ENCODE results near the gene KIF25.
"Not testable (repeated sequence)": the region's sequence is repeated elsewhere in the genome, so short reads cannot be mapped to it uniquely, and the experiment has no call there.

KIF25 gene

GRCh38 chr6:168073937-168074730 is 76.7 kb downstream of the KIF25 start:
- no peak for DNase-seq

- DNase-seq, result no peak
Measured at GRCh38 chr6:168075216-168075615, 77.7 kb downstream of the KIF25 start.

GRCh38 chr6:168075787-168076202 is 78.3 kb downstream of the KIF25 start:
- DNase-seq, result no peak

GRCh38 chr6:168077401-168077800 is 79.9 kb downstream of the KIF25 start:
- DNase-seq, result not testable (repeated sequence)

GRCh38 chr6:168078175-168078942 is 80.9 kb downstream of the KIF25 start:
- no peak for DNase-seq

DNA sequence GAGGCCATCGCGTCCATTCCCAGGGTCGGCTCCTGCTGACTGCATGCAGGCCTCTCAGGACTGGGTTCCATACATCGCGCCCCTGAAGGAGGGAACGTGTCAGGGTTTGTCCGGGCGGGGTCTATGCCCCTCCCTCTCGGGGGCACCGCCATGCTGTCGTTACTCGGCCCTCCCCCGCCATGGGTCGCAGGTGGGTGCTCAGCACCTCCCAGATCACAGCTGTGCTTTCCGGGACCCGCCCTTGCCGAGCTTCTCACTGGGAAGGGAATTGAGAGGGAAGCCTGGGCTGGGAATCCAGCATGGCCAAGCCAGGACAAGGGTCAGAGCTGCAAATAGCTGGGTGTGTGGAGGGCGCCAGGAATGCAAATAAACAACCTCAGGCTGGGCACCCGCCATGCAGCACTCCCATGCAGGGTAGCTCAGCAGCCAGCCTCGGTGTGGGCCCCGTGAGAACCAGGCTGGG is 81.5 kb downstream of the KIF25 start, which contains the start of gene FRMD1:
TSS of gene FRMD1 (minus strand) at position 270 of the 463 bp plus-strand sequence. CDS start at position 152, 118 bp downstream.
- no peak for DNase-seq

DNA sequence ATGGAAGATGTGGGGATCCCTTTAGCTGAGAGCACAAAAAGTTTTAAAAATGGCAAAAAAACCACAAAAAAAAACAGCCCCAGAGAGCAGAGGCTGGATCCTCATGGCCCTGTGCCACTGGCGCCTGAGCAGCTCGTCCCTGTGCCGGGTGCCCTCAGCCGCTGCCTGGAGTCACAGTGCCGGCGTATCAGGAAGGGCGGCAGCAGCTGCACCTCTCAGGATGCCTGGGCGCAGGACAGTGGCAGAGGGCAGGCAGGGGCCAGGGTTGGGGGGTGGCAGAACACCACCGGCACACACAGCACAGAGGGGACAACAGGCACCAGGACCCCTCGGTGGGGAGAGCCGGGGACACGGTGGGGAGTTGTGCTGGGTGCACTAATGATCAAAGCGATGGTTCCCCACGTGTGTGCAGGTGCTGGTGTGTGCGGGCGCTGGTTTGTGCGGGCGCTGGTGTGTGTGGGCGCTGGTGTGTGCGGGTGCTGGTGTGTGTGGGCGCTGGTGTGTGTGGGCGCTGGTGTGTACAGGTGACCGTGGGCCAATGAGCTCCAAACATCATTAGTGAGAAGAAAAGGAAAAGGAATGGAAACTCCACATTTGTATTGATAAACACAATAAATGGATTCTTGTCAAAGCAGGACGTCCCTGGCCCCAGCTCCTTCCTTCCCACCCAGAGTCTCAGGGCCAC is 83.1 kb downstream of the KIF25 start:
- no peak for DNase-seq

- DNase-seq, result no peak
Measured at GRCh38 chr6:168081858-168082546, 84.5 kb downstream of the KIF25 start.

DNA sequence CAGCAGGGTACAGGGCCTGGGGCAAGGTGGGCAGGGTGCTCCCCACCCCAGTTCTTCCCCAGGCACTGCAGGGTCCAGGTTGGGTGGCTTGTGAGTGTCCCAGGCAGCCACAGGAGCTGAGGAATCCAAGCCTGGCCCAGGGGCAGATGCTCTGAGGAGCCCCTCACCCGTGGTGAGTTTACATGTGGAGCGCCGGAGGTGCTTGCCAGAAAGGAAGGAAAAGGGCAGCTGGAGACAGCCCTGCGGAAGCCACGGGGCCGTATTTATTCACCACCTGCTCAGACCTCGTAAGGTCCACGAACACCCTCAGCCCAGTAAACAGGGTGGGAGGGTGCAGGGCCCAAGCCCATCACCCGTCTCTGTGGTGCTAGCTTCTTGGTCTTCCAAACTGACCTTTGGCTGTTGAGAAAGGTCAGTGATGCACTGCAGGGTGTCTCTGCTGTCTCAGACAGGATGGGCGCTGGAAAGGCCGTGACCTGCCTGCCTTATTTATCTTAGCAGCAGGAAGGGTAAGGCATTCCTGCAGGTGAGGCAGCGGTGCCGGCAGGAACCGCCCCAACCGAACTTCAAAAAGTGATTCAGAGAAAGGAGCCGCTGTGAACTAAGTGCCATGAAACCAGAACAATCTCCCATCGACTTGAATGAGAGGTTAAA is 85.5 kb downstream of the KIF25 start:
- no peak for DNase-seq

- DNase-seq, result no peak
Measured at GRCh38 chr6:168083514-168083885, 86.0 kb downstream of the KIF25 start.

GRCh38 chr6:168084465-168085160 is 87.1 kb downstream of the KIF25 start:
- DNase-seq, result no peak

DNA sequence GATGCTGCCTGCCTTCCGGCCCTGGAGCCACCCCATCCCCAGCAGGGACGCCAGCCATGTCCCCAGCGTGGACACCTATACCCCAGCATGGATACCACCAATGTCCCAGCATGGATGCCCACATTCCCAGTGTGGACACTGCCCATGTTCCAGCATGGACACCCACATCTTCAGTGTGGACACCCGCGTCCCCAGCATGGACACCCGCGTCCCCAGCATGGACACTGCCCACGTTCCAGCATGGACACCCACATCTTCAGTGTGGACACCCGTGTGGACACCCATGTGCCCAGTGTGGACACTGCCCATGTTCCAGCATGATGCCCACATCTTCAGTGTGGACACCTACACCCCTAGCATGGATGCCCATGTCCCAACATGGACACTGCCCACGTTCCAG is 88.6 kb downstream of the KIF25 start:
- DNase-seq, result no peak

DNA sequence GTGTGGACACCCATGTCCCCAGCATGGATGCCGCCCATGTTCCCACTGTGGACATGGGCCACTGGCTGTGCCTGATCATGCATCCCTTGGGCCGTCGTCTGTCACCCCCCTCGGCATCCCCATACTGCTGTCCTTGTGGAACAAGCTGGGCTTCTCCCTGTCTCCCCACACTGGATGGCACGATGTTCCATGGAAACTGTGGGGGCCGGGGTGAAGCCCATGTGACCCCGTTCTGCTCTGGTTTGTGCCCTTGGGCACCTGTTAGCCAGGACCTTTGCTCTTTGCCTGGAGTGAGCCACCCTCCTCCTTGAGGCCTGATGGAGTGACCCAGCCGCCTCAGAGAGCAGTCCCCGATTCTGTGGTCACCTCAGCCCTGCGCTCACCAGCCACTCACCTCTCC is 89.1 kb downstream of the KIF25 start:
- no peak for DNase-seq

- no peak for DNase-seq
Measured at GRCh38 chr6:168087436-168088160, 90.1 kb downstream of the KIF25 start.

GRCh38 chr6:168088161-168089053 is 90.9 kb downstream of the KIF25 start:
- DNase-seq, result peak; percentile 76

DNA sequence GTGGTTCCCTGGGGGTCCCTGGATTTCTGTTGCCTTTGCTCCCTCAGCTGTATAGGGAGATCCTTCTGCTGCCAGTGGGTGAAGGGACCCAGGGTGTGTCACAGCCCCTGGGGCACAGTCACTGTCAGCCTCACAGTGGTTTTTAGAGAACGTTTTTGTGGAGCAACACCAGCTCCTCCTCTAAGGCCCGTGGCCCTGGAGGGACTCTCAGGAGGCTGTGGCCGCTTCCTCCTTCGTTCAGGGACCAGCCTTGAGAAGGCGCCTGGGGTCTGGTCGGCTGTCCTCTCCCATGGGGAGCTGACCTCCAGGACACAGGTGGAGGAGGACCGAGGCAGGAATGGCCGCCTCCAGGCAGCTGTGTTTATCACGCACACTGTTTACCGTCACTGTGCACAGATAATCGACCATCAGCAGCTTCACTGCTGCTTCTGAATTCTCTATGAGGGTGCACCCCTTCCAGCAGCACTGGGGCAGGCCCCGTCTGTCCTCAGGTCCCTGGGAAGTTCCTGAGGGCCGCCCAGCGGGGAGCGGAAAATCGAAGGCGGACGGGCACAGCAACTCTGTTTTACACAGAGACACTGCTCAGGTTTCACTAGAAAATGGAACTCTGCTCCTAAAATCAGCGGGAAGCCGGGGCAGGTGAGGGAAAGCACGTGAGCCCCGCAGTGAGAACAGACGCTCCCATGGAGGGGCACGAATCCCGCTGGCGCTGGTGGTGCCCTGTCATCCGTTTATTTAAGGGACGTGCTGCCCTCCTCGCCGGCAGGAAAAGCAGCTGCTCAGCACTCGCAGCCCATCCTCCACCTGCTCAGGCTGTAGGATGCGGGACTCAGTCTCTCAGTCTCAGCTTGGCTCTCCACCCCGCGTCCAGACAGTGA is 92.0 kb downstream of the KIF25 start:
- DNase-seq, result no peak

DNA sequence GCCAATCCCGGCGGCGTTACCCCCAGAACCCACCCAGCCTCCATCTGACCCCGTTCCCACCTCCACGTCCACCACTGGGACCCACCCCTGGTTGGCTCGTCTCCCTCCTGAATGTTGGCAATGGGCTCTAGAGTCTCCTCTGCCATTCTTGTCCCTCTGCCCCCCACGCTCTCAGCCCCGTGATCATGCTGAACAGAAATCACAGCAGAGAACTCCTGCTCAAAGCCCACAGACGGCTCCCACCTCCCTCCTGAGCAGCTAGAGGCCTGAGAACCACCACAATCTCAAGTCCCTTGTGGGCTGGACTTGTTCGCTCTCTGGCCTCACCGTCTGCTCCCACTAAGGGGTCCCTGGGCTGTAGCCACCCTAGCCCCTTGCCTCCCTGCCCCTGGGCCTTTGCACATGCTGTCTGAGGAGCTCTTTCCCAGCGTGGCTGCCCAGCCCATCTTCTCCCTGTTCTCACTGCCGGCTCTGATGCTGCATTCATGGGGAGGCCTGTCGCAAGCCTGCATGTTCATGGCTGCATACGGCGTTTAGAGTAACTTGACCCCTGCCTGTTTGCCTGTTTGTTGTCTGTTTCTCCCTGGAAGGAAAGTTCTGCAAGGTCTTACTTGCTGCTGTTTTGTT is 92.7 kb downstream of the KIF25 start:
- DNase-seq, result no peak

DNA sequence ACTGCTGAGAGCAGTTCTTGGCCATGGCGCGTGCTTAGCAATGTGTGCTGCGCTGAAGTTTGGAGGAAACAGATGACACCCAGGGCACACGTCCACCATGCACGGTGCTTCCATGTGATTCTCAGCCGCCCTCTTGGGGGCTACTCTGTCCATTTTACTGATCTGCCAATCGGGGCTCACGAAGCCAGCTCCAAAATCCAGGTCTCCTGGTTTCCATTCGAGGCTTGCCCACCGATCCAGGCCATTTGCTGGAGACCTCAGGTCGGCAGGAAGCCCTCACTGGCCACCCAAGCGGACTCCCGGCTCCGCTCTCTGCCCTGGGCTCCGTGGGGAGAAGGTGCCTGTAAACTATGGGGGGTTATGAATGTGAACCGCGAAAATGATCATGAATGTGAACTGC is 93.2 kb downstream of the KIF25 start:
- no peak for DNase-seq

Measured in left hindlimb (tissue), 1 donor.